CD4-positive, alpha-beta T cell treated with Interleukin-6 for 4 hours (primary cell): ENCODE measurements around the gene TSPAN13.

Experiments
- DNase-seq: peaks from one replicate; pipeline ENCODE4 v3.0.0-alpha.2; 2020; ENCODE audit warnings: mixed read lengths

TSPAN13 gene

DNA sequence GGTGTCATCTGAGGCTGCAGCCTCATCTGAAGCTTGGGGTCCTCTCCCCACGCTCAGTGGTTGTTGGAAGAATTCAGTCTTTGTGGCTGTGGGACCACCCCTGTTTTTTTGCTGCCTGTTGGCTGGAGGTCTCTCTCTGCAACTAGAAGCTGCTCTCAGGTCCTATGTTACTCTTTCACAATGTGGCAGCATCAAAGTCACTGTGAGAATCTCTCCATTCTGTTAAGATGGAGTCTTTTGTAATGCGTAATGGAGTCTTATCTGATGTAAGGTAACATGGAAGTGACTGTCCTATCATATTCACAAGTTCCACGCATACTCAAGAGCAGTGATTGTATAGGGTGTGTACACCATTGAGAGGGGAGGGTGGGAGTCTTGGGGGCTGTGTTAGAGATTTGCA is 24.9 kb downstream of the TSPAN13 start:
- no peak for DNase-seq

DNA sequence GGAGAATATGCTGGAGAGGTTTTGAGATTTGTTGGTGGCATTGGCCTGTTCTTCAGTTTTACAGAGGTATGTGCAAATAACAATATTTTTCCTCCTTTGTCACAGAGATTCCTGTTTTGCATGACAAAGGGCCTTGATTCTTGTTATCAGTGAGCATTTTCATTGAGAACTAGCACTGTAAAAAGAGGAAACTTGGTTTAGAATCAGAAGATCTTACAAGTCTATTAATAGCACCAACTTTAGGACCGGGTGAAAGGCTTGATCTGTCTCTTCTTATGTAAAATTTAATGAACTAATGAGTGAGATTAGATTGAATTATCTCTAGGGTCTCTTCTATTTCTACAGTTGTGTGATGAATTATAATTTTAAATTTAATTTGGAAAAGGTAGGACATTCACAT is 25.5 kb downstream of the TSPAN13 start:
- no peak for DNase-seq

DNA sequence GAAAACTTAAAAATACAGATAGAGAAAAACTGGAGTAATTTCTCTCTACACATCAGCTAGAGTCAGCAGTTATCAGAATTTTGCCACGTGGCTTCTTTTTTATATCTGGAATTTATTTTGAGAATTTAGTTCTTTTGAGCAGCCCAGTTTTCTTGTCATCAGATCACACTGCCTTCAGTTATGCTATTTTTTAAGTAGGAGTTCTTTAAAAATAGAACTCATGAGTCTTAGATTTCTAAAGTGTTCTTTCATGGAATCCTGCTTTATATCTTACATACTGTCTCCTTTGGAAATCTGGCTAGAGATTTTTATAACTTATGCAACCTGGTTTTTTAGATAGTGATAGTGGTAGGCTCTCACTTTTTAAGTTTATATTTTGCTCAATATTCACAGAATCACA is 27.0 kb downstream of the TSPAN13 start:
- no peak for DNase-seq

DNA sequence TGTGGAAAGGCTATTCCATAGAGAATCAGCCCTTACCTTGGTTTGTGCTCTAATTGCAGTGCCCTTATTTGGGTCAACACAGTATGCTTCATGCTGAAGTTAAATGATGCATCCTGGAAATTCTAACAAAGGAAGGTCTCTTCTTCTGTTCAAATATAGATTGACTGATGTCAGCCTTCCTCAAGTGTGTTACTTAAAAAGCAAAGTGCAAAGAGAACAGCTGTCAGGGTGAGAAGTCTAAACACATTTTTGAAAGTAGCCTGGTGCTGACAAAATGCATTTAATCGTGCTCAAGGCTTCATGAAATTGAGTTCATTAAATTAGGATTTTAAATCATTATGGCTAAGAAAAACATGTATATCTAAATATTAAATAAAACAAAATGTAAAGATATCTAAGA is 31.8 kb downstream of the TSPAN13 start:
- no peak for DNase-seq

DNA sequence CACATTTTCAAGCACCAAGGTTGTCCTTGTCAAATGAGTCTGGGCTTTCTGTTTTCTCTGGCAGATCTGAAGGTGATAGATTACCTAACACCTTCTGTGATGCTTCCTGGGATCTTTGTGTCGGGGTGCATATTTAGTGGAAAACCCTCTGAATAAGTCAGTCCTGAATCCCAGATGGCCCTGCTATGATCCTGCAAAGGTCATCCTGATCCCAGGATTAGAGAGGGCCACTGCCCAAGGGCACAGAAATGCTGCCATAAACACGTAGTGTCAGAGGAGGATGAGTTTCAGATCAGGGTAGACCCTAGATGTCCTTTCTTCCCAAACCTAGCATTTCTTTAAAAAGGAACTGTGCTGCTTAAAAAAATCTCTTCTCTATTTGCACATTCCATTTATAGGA is 32.3 kb downstream of the TSPAN13 start:
- DNase-seq: no peak

DNA sequence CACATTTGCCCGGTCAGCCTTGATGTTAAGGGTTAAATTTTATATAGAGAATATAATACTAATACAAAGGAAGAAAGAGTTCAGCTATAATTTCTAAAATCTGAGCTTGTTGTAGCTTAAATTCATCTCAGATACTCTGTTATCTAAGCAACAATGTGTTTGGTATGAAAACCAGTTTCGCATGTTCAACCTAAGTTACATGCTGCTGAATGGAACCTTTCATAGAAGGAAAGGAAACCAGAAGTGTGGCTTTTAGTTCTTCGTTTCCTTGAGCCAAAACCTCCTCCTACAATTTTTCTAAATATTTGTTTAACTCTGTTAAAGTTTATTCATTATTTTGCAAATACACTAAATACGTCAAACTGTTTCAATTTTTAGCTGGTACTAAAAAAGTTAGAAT is 32.7 kb downstream of the TSPAN13 start:
- DNase-seq: no peak

DNA sequence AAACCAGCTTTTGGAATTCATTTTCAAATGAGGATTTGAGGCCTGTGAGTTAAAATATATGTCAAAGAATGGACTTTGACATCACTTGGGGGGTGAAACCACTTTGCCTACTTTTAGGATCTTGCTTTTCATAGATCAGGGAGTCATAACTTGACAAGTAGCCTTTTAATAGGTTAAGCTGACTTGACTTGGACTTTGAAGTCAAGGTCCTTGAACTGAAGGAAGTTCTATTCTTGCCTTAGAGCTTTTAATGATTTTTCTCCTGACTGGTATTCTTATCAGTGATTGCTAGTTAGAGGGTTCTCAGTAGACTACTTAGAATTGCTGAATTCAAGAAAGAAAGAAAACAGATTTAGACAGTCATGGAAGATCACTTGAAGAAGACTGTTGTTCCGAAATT is 33.6 kb downstream of the TSPAN13 start:
- DNase-seq: no peak

DNA sequence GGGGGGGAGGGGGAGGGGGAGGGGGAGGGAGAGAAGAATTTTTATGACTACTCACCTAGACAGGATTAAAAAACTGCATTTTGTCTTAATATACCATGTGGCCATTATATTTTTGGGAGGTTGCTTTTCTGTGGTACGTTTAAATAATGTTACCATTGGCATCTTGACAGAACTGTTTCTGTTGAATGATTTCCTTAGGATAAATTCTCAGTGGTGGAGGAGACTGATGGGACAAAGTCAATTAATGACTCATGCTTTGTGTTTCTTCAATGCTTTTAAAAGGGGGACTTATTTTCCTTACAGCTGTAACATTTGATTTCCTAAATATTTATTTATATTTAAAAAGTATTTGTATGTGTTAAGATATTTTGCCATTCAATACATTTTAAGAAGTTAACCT is 37.5 kb downstream of the TSPAN13 start:
- DNase-seq: no peak

DNA sequence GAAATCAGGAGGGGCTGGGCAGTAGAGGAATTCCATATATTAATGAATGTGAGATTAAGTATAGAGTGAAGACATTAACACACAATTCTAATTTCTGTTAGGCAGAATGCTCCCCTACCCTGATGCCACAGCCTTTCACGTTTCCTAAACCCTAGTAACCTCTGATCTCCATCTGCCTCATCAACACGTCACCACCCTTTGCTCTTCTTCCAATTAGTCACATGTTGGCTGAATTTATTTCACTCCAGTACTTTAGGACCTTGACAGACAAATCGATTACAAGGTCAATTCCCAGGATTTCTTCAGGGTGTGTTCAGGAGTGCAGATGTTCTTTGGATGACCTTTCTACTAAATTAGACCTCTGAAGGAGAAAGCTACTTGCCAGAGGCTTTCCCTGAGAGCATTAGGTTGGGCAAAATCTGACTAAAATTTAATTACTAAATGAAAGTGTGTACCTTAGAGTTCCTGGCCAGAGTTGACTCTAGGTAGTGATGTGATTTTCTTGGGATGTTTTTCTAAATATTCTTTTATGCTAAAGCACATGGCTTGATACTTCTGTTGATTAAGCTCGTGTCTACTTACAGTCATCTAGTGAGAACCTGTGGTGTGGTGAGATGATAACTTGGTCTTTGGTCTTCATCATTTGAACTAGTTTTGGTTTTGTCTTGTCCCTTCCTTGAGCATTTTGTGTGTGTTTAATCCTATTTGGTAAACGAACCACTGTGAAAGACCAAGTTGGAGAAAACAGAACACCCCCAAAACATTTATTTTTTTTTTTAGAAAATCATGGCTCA is 38.5 kb downstream of the TSPAN13 start:
- DNase-seq: no peak

DNA sequence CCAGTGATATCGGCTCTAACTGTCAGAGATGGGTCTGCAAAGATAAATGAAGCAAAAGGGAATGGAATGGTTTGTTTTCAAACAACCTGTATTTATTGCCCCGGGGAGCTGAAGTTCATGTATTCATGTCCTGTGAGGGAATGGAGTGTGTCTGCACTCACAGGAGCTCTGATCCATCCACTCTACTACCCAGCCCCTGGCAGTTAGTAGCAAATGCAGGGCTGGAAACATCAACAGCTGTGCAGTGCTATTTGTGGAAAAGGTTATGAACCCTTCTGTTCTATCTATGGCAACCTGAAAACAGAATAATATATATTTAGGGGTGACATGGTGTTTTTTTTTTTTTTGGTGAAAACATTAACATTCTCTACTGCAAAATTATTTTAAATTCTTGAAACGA is 41.4 kb downstream of the TSPAN13 start:
- no peak for DNase-seq

DNA sequence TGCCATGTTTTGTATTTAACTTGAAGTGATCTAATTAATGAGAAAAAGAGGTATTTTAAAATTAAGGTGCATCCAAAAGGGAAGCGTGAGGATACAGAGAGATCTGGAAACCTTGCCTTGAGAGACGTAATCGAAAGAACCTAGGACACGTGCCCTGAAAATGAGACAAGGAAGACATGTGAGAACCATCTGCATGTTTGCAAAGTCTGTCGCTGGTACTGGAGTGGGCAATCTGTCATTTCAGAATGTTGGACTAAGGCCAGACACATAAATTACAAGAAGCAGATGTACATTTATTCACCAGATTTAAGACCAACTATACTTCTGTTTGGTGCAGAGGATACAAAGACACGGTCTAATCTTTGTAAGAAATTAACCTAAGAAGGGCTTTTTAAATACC is 42.1 kb downstream of the TSPAN13 start:
- no peak for DNase-seq

DNA sequence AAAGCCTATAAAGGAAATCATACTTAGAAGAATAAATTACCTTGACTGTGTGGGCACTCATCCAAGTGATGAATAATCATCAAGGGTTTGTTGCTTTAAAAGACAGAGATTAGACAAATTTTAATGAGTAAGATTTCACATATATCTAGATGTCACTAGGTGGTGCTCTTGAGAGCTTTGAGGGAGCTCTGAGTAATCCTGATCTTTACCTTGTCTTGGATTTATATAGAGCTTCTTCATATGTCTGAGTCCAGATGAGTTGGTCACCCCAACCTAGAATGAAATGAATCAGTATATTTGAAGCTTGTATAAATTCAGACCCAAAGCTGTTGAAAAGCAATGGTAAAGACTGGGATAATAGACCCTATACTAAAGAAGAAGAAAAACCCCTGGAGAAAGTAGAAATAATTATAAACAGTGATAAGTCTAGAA is 47.6 kb downstream of the TSPAN13 start:
- DNase-seq: no peak

DNA sequence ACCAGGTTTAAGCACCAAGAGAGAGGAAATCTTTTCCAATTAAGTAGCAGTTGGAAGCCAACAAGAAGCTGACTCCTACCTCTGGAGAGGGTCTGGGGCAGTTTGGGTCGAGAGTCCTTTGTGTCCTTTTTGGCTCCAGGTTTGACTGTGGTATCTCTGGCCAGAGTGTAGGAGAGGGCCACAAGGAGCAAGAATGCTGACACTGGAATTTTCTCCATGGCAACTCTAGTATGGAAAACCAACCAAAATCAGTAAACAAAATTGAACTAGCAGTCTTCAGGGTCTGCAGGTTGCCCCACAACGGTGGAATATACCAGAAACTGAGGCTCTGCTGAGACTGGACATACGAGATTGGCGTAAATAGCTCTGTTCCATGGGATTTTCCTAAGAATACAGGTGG is 48.0 kb downstream of the TSPAN13 start:
- no peak for DNase-seq

DNA sequence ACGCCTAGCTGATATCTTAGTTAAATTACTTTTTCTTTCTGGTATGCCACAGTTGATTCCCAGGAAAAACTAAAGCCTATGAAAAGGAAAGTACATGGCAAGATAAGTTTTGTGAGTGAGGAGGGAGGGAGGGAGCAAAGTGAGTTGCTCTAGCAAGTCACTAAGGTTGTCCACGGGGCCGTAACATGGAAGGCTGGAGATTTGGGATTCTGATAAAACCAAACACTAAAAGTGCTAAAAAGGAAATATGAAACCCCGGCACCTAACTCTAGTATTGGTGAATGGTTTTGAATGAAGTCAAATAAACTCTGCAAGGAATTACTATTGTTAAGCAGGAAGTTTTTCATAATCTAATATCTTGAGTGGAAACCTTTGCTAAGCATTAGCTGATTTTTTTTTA is 49.6 kb downstream of the TSPAN13 start:
- DNase-seq: no peak

DNA sequence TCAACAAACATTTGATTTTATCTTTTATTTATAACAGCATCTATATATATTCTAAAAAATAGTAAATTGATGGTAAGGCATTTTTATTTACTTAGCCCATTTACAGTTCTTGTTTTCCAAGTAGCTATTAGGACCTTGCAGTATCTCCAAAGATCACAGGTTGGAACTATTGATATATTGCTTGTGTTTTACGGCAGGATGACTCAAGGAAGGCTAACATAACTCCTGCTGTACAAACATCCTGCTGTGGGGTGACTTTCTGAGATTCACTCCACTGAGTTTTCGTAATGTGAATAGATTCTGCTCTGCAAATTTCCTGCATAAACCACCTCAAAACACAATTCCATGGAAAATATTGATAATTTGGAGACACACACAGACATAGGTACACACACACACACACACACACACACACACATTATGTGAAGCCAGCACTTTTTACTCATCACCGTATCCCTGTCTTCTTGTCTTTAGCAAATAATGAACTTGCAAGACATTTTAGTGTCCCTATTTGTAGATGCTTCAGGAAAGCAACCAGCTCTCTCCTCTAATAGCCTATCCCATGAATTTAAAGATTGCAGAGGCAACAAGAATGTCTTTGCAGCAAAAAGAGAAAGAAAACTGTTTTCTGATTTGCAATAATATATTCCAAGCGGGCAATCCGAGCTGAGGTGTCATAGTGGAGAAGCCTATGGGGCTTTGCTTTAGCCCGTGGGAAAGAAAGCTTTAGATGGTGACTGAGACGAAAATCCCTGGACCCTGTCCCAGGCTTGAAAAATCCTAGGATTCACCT is 50.5 kb downstream of the TSPAN13 start:
- DNase-seq: no peak

DNA sequence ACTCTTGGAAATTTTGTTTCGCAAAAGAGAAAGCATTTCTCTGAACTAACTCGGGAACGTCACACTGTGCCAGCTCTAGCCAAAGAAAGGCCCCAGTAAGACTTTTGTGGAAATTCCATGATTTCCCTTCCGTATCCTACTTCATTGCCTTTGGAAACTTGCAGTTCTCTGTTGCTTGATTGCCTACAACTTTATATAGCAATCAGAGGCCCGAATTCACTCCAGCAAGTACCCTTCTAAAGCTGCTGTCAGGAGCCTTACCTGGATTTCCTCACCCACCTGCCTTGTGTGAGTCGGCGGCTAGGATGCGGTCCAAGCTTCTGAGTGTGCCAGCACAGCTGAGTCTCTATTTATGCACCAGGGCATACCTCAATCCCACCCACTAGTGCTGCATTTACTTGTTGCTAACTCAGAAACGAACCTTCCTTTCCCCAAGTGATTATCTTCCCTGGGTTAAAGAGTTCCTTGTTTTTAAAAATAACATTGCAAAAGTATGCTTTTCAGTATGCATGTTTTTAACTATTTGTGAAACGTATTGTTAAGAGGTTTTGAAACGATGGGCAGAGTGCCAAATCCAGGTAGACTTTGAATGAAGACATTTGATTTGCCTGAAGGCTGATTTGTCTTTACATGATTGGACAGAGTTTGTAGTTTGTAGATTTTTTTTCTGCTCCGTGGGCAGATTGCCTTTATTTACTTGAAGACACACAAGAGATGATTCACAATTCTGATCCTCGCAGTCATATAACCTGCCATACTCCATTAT is 51.3 kb downstream of the TSPAN13 start, which contains the start of gene AGR2:
Gene AGR2, minus strand, starts transcription at position 326 of the 766 bp plus-strand sequence. CDS start 3,203 bp downstream, outside the sequence.
- DNase-seq: no peak

DNA sequence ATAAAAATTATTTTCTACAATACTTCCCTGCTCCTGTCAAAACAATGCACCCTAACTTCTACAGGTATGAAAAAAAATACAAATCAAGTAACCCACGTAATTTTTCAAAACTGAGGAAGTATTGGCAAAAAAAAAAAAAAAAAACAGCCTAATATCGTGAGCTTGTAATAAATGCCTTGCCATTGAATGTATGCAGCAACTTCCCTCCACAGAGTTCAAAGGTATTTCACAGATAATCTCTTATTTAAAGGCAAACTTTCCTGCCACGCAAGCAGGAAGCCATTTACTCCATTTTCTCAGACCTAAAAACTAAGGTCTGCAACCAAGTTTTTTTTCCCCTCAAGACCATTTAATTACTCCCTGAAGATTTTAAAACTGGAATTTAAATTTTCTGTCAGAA is 51.9 kb downstream of the TSPAN13 start:
- DNase-seq: no peak

DNA sequence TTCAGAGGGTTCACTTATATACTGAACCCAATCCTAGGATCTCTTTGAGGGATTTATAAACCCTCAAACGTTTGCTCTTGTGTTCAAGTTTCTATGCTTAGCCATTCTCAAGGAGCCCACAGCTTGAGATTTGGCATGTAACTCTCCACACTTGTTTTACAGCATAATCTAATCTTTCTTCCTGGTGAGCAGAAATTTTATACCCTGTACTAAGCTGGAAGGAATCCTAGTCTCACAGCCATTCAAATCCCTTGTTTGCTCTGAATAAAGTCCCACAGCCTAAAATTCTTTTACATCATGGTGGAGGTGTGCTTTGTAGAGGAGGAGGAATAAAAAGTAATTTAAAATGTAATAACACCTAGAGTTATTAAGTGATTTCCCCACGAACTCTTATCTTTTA is 56.6 kb downstream of the TSPAN13 start:
- no peak for DNase-seq

DNA sequence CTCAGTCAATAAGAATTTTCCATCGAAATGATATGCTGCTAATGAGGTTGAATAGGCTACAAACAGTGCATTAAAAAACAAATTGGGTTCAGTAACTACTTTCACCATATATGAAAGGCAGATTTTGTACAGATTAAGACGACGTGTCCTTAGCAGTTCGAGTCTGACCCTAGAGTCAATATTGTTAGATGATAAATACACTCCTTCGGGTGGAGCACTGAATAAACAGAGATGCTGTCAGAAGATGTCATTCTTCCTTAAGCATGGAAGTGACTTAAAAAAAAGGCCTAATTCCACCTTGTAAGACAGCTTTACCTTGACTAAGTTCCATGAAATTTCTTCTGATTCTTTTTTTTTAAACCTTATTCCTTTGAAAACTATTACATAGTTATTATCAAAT is 57.0 kb downstream of the TSPAN13 start:
- DNase-seq: no peak

DNA sequence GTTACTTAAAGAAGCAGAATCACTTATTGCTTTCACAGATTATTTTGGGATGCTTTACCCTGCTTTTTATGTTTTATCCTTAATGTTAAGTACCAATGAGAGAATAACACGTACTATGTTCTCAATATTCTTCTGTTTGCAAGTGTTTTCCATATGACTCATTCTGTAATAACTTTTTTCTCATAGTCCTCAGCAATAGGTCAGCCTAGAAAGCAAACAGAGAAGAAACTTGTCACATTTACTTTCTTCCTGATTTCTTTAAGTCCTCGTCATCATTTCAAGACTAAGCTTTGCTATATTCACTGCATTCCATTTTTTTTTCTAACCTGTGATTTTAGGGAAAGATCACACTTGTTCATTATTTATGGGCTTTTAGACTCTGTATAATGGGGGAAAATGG is 58.0 kb downstream of the TSPAN13 start:
- no peak for DNase-seq

DNA sequence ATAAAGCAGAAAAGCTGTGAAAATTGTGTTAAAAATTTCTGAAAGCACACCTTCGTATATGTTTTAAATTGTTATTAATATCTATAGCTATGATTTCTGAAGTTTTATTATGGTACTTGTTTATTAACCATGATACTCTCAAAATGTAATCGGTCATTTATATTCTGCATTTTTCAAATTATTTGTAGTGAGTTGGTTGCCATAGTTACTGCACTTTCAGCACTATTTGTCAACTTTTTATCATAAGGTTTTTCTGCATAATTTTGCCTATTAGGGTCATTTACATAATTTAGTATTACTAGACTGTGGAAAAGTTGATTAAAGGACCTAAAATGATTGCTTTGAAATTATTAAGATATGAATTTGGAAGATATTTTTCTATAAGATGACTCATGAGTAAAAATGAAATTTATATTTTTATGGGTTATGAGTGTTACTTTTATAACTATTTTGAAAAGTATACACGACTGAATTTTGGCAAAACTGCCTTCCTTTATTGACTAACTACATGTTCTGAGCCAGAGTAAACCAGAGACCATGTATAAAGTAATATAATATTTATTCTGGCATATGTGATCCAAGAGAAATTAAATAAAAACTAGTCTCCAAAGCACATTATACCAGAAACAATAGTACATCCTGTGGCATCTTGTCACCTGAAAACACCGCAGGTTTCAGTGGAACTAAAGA is 59.1 kb downstream of the TSPAN13 start:
- no peak for DNase-seq

DNA sequence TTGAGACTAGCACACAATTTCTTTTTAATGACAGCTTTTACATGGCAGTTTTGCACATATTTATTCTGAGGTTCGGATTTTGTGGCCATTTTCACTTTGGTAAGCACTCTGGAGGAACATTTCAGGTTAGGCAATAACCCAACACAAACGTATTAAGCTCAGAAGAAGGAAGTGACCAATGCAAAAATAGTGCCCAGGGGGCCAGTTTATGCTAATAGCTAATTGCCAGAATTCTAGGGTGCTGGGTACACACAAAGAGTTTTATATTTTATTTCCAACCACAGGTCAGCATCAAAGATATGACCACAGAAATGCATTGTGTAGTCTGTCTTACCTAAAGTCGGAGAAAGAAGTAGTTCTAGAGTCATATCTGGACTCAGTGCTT is 59.7 kb downstream of the TSPAN13 start:
- no peak for DNase-seq

DNA sequence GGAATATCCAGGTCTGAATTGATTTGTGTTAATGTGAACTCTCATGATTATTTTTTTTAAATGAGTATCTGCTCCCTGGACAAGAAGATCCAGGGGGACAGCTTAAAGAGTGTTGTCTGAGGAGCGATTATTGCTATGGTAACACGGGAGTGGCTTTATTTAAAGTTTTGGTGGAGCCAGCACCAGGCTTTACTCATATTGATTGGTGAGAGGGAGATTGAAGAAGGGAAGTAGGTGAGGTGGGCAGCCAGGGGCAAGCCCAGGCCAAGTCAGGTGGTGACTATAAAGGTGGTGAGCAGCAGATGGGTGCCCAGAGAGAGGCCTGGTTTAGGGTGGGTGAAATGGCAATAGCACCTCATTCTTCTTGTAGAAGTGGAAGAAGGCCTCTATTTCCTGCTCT is 61.4 kb downstream of the TSPAN13 start:
- no peak for DNase-seq
